GM12801 (cell line): ENCODE results near the gene FBXL7.

Source experiments
- CTCF ChIP-seq: IDR thresholded peaks from one replicate; pipeline ENCODE4 v1.5.1; 2011; ENCODE audit warnings: control low read depth; ENCODE audit not compliant: insufficient read length; ENCODE audit errors: extremely low read depth

Gene FBXL7

GRCh38 chr5:15566789-15567188 lies 66.8 kb downstream of the FBXL7 start:
- TF ChIP-seq CTCF, result no peak

- no peak for TF ChIP-seq CTCF
Observed at GRCh38 chr5:15570491-15570890, 70.5 kb downstream of the FBXL7 start.

GRCh38 chr5:15571081-15571480 lies 71.1 kb downstream of the FBXL7 start:
- no peak for TF ChIP-seq CTCF

- no peak for TF ChIP-seq CTCF
Observed at GRCh38 chr5:15571618-15572017, 71.6 kb downstream of the FBXL7 start.

GRCh38 chr5:15573590-15573989 lies 73.6 kb downstream of the FBXL7 start:
- no peak for TF ChIP-seq CTCF

GRCh38 chr5:15574128-15574527 lies 74.1 kb downstream of the FBXL7 start:
- no peak for TF ChIP-seq CTCF

GRCh38 chr5:15574806-15575325 lies 74.9 kb downstream of the FBXL7 start:
- TF ChIP-seq CTCF, result no peak

- TF ChIP-seq CTCF, result no peak
Observed at GRCh38 chr5:15575666-15576065, 75.7 kb downstream of the FBXL7 start.
